Karpas-422 (cell line): ENCODE data around the gene TEX11. TPM values are rescaled to one million over a fixed set of nuclear protein-coding genes. Genes with fewer than 3 reads are reported as not detected.

Source experiments
- DNase-seq: peaks from one replicate; pipeline ENCODE4 v3.0.0-alpha.2; 2015
- H2AFZ ChIP-seq: fragments of 200-600 bp; sonication (generic); 2 replicates; pipeline ENCODE4 v1.6.1; 2014; ENCODE audit warnings: antibody characterized with exemption, low read length, mixed read lengths
- H3K27ac ChIP-seq: fragments of 200-600 bp; sonication (generic); 2 replicates; pipeline ENCODE4 v1.5.1; 2014; ENCODE audit warnings: mild to moderate bottlenecking, low read length, moderate library complexity
- H3K27me3 ChIP-seq: fragments of 200-600 bp; sonication (generic); 2 replicates; pipeline ENCODE4 v1.6.1; 2014; ENCODE audit warnings: low read length, mixed read lengths
- H3K36me3 ChIP-seq: fragments of 200-600 bp; sonication (generic); 2 replicates; pipeline ENCODE4 v1.6.1; 2014; ENCODE audit warnings: low read length, mixed read lengths; ENCODE audit not compliant: insufficient read depth
- H3K4me1 ChIP-seq: fragments of 200-600 bp; sonication (generic); 2 replicates; pipeline ENCODE4 v1.6.1; 2014; ENCODE audit warnings: mild to moderate bottlenecking, low read length, mixed read lengths
- H3K4me2 ChIP-seq: fragments of 200-600 bp; sonication (generic); 2 replicates; pipeline ENCODE4 v1.6.1; 2014; ENCODE audit warnings: low read length, low read depth, mild to moderate bottlenecking; ENCODE audit not compliant: poor library complexity, severe bottlenecking
- H3K4me3 ChIP-seq: fragments of 200-600 bp; sonication (generic); 2 replicates; pipeline ENCODE4 v1.5.1; 2014; ENCODE audit warnings: mild to moderate bottlenecking, antibody characterized with exemption, low read length, mixed read lengths
- H3K79me2 ChIP-seq: fragments of 200-600 bp; sonication (generic); 2 replicates; pipeline ENCODE4 v1.6.1; 2014; ENCODE audit warnings: mild to moderate bottlenecking, low read length, mixed read lengths
- H3K9ac ChIP-seq: fragments of 200-600 bp; sonication (generic); 2 replicates; pipeline ENCODE4 v1.6.0; 2014; ENCODE audit warnings: low read length
- H3K9me2 ChIP-seq: fragments of 200-600 bp; sonication (generic), shearing (Covaris generic); replicated peaks from 2 replicates; pipeline ENCODE4 v1.6.0; 2014; ENCODE audit warnings: mild to moderate bottlenecking, low read length, moderate library complexity; ENCODE audit not compliant: insufficient read depth
- H3K9me3 ChIP-seq: fragments of 300-700, 200-600 bp; sonication (generic); 2 replicates; pipeline ENCODE4 v1.6.1; 2014; ENCODE audit warnings: low read length, mixed read lengths
- H4K20me1 ChIP-seq: fragments of 200-600 bp; sonication (generic); 2 replicates; pipeline ENCODE4 v1.6.1; 2014; ENCODE audit warnings: mild to moderate bottlenecking, antibody characterized with exemption, low read length, low read depth; ENCODE audit not compliant: insufficient read depth
- total RNA-seq: library from RNA; depleted of rRNA; stranded (reverse); fragments of >200 nt; shearing (Covaris generic); gene quantifications from 2 replicates; pipeline ENCODE4 v1.2.3, GENCODE V29; 2014; ENCODE audit warnings: low replicate concordance

The TEX11 gene
- total RNA-seq, 1 experiment from 2014 or later, result not detected

DNA sequence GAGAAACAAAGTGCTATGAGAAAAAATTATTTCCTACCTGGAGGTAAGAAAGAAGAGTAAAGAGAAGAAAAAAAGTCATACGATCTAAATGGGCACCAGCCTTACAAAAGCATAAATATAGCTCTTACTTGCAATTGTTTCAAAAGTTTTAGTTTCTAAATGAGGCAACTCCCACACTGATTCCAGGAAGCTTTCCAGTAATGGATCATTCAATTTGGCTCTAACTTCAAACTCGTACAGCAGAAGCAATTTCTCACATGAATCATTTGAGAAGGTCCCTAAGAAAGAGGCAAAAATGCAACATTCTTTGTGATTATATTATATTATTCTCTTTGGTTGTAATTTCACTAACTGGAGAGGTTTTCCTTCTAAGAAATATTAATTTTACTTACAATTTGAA is 354.0 kb downstream of the TEX11 start:
- Histone ChIP-seq H3K27ac (no peak overlapping the region), H2AFZ (no peak overlapping the region), H3K27me3 (no peaks in the 10 kb centered on the region), H3K4me3 (no peak overlapping the region), H3K4me2 (no peak overlapping the region), H3K9me3 (no peaks in the 10 kb centered on the region; the same call in 1 of the 2 replicates), H3K36me3 (no peaks in the 10 kb centered on the region), H3K4me1 (no peaks in the 10 kb centered on the region), H4K20me1 (no peaks in the 10 kb centered on the region), H3K79me2 (no peaks in the 10 kb centered on the region), H3K9ac (no peak overlapping the region), H3K9me2 (no peaks in the 10 kb centered on the region)
- DNase-seq, result no peak

DNA sequence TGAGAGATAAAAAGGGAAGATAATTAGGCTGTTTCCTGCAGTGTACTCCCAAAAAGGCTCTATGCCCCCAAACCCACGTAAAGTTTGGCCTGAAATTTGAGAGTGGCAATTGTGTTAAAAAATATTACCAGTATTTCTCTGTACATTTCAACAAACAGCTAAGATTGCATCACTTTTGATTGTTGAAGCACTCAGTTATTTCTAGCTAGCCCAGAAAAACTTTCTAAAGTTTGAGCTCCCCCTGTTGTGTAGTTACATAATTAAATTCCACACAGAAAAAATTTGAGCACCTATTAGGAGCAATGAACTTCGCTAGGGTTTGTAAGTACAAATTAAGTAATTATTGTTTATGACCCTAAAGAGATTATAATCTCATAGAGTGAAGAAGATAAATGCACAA is 354.4 kb downstream of the TEX11 start:
- Histone ChIP-seq H2AFZ (no peak overlapping the region), H3K9me3 (no peaks in the 10 kb centered on the region), H3K79me2 (no peaks in the 10 kb centered on the region), H3K9me2 (no peaks in the 10 kb centered on the region), H3K36me3 (no peaks in the 10 kb centered on the region), H3K4me3 (no peak overlapping the region), H3K27me3 (no peaks in the 10 kb centered on the region), H3K4me2 (no peak overlapping the region), H4K20me1 (no peaks in the 10 kb centered on the region), H3K27ac (no peak overlapping the region), H3K4me1 (no peaks in the 10 kb centered on the region), H3K9ac (no peak overlapping the region)
- no peak for DNase-seq

DNA sequence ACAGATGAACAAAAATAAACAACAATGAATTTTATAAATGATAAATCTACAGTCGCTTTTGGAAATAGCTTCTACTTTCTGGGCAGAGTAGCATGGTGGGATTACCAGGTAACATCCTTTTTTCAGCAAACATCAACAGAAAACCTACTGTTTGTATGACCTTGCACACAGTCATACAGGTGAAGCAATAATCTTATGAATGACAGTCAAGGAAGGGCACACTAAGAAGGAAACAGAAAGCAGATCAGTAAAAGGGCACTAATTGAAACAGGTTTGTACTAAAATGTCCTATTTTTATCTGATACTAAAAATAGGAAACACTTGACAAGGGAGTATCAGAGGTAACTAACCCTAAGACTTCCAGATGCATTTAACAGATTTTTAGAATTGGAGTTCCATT is 355.0 kb downstream of the TEX11 start:
- Histone ChIP-seq H2AFZ (no peak overlapping the region), H3K4me1 (no peaks in the 10 kb centered on the region), H3K36me3 (no peaks in the 10 kb centered on the region), H3K9me3 (no peaks in the 10 kb centered on the region), H3K9me2 (no peaks in the 10 kb centered on the region), H3K4me3 (no peak overlapping the region), H3K27me3 (no peaks in the 10 kb centered on the region), H3K79me2 (no peaks in the 10 kb centered on the region), H3K27ac (no peak overlapping the region), H3K4me2 (no peak overlapping the region), H3K9ac (no peak overlapping the region), H4K20me1 (no peaks in the 10 kb centered on the region)
- DNase-seq, result no peak

- H3K9me2 ChIP-seq, result no peaks in the 10 kb centered on the region
- no peak overlapping the region for H3K4me2 ChIP-seq
- no peaks in the 10 kb centered on the region for H3K79me2 ChIP-seq
- H3K4me3 ChIP-seq, result no peak overlapping the region
- no peak overlapping the region for H2AFZ ChIP-seq
- H3K27me3 ChIP-seq, result no peaks in the 10 kb centered on the region
- H4K20me1 ChIP-seq, result no peaks in the 10 kb centered on the region
- H3K4me1 ChIP-seq, result no peaks in the 10 kb centered on the region
- H3K9ac ChIP-seq, result no peak overlapping the region
- no peak for DNase-seq
- no peaks in the 10 kb centered on the region for H3K36me3 ChIP-seq
- H3K9me3 ChIP-seq, result no peaks in the 10 kb centered on the region
- H3K27ac ChIP-seq, result no peak overlapping the region
Observed at GRCh38 chrX:70552130-70552704, 356.3 kb downstream of the TEX11 start.

DNA sequence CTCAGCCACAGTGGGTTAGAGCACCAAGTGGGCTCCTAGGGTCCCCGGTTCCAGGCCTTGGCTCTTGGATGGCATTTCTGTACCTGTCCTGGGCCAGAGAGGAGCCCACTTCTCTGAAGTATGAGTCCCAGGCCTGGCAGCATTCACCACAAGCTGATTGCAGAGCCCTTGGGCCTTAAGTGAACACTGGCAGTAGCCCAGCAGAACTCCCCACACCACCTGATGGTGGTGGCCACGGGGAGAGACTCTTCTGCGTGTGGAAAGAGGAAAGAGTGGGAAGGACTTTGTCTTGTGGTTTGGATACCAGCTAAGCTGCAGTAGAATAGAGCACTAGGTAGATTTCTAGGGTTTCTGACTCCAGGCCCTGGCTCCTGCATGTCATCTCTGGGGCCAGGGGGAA is 359.1 kb downstream of the TEX11 start:
- Histone ChIP-seq H3K9me3 (no peaks in the 10 kb centered on the region), H4K20me1 (no peaks in the 10 kb centered on the region), H3K27me3 (no peaks in the 10 kb centered on the region), H3K4me3 (no peak overlapping the region), H2AFZ (no peak overlapping the region), H3K27ac (no peak overlapping the region), H3K4me2 (no peak overlapping the region), H3K36me3 (no peaks in the 10 kb centered on the region), H3K9ac (no peak overlapping the region), H3K79me2 (no peaks in the 10 kb centered on the region), H3K9me2 (no peaks in the 10 kb centered on the region), H3K4me1 (no peaks in the 10 kb centered on the region)
- no peak for DNase-seq

DNA sequence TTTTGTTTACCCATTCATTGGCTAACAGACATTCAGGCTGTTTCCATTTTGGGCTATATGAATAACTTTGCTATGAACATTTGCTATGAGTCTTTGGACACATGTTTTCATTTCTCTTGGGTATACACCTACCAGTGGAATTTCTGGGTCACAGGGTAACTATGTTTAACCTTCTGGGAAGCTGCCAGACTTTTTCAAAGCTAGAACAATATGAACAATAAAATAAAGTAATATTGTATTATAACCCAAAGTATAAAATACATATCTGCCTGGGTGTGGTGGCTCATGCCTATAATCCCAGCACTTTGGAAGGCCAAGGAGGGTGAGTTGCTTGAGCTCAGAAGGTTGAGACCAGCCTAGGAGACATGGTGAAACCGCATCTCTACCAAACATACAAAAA is 373.3 kb downstream of the TEX11 start:
- Histone ChIP-seq H3K4me2 (no peak overlapping the region), H2AFZ (no peak overlapping the region), H3K36me3 (no peaks in the 10 kb centered on the region), H3K9me2 (no peaks in the 10 kb centered on the region), H3K4me1 (no peaks in the 10 kb centered on the region), H3K9ac (no peak overlapping the region), H3K4me3 (no peak overlapping the region), H4K20me1 (no peaks in the 10 kb centered on the region), H3K27me3 (no peaks in the 10 kb centered on the region), H3K9me3 (no peaks in the 10 kb centered on the region), H3K79me2 (no peaks in the 10 kb centered on the region), H3K27ac (no peak overlapping the region)
- no peak for DNase-seq

- Histone ChIP-seq H2AFZ (no peak overlapping the region), H3K27me3 (no peaks in the 10 kb centered on the region), H3K36me3 (no peaks in the 10 kb centered on the region), H3K27ac (no peak overlapping the region), H3K9me2 (no peaks in the 10 kb centered on the region), H3K4me3 (no peak overlapping the region), H3K4me2 (no peak overlapping the region), H4K20me1 (no peaks in the 10 kb centered on the region), H3K9ac (no peak overlapping the region), H3K79me2 (no peaks in the 10 kb centered on the region), H3K9me3 (no peaks in the 10 kb centered on the region), H3K4me1 (no peaks in the 10 kb centered on the region)
- DNase-seq, result no peak
Observed at GRCh38 chrX:70527610-70528345, 380.7 kb downstream of the TEX11 start.

GRCh38 chrX:70527053-70527452 is 381.5 kb downstream of the TEX11 start:
- DNase-seq, result no peak
- Histone ChIP-seq H3K4me3 (no peak overlapping the region), H3K9me3 (no peaks in the 10 kb centered on the region), H2AFZ (no peak overlapping the region), H3K27ac (no peak overlapping the region), H3K36me3 (no peaks in the 10 kb centered on the region), H4K20me1 (no peaks in the 10 kb centered on the region), H3K79me2 (no peaks in the 10 kb centered on the region), H3K4me2 (no peak overlapping the region), H3K4me1 (no peaks in the 10 kb centered on the region), H3K9me2 (no peaks in the 10 kb centered on the region), H3K27me3 (no peaks in the 10 kb centered on the region), H3K9ac (no peak overlapping the region)
